Activated CD8-positive, alpha-beta memory T cell treated with anti-CD3 and anti-CD28 coated beads for 24 hours (primary cell): Measurements from ENCODE around the gene EGFLAM.
"Not testable (repeated sequence)": the region's sequence is repeated elsewhere in the genome, so short reads cannot be mapped to it uniquely, and the experiment has no call there.

Experiments used
- DNase-seq: peaks from one replicate; pipeline ENCODE4 v3.0.0-alpha.2; 2020

EGFLAM gene

GRCh38 chr5:38333181-38333580, 74.8 kb downstream of the EGFLAM start:
- not testable (repeated sequence) for DNase-seq

- DNase-seq: no peak
These were observed 80.1 kb downstream of the EGFLAM start for GRCh38 chr5:38338455-38338854.

DNA sequence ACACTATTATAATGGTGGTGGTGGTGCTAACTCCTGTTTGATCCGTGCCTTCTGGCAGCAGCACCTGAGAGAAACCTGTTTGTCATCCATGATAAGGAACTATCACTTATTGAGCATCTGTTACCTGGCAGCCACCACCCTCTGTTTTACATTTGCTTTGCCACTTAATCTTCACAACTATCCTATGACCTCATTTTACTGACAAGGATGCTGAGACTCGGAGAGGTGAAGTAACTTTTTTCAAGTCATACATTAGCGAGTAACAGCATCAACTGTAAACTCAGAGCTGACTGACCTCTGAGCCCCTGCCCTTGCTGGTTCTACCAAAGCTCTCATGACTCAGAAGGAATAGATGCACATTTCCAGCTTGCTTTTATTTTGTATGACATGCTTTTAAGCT, 81.1 kb downstream of the EGFLAM start:
- no peak for DNase-seq

DNA sequence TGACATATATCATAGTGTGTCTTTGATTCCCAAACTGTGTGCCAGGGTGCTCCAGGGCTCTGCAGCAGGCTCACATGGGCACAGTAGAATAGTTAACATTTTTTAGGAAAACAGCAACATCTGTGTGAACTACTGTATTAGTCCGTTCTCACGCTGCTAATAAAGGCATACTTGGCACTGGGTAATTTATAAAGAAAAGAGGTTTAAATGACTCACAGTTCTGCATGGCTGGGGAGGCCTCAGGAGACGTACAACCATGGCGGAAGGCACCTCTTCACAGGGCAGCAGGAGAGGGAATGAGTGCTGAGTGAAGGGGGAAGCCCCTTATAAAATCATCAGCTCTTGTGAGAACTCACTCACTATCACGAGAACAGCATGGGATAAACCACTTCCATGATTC, 82.7 kb downstream of the EGFLAM start:
- DNase-seq: no peak

- DNase-seq: no peak
These were observed 83.3 kb downstream of the EGFLAM start for GRCh38 chr5:38341641-38342040.

DNA sequence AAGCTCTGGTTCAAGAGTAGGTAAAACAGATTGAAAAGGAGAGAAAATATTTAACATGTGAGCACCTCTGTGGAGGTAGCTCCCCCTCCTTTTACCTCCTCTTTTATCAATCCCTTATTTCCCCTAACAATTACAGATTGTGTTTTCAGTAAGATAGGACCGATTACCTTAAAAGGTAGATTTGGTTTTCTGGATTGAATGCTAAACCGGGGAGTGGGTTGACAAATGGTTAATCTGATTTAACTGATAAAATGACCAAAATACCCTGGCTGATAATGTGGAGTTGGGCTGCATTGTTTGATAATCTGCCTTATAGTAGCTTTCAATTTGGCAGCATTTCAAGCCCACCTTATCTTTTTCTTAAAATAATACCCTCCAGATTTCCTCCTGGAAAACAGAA, 83.9 kb downstream of the EGFLAM start:
- no peak for DNase-seq

- DNase-seq: no peak
These were observed 86.5 kb downstream of the EGFLAM start for GRCh38 chr5:38344891-38345290.

DNA sequence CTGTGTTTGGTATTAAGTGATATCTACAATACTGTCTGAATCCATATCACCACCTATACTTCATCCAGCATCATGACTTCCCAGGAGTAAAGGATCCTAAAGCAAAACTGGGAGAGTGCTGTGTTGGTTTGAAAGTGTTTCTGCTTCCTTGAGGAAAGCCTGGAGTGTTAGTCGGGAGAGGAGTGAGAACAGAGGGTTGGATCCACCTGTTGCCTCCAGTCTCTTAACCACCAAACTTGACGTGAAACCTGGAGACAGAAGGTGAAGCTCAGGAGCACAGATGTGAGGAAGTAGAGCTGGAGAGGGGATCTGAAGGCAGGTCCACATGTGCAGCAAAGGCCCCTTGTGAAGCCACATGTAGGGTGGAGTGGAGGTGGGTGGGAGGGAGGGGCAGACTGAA, 88.2 kb downstream of the EGFLAM start:
- DNase-seq: no peak

- no peak for DNase-seq
These were observed 88.8 kb downstream of the EGFLAM start for GRCh38 chr5:38347040-38347763.

GRCh38 chr5:38347896-38348295, 89.5 kb downstream of the EGFLAM start:
- DNase-seq: no peak

DNA sequence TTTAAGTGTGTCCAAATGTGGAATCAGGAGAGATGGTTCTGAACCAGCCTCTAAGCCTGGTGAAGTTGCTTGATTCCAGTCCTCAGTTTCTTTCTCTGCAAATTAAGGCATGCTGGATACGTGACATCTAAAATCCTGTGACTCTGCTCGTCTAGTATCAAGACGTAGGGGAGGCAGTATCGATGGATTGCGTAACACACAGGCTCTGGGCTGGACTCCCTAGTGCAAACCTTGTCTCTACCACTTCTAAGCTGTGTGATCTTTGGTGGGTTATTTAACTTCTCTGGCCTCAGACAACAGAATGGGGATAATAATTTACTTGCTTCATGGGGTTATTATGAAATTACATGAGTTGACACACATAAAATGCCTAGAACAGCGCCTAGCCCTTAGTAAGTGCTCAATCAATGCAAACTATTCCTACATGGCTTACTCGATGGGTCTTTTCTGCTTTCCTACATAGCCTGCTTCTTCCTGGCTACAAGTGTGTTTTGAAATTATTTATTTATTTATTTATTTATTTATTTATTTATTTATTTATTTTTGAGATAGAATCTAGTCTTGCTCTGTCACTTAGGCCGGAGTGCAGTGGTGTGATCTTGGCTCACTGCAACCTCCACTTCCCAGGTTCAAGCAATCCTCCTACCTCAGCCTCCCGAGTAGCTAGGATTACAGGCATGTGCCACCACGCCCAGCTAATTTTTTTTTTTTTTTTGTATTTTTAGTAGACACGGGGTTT, 102.1 kb downstream of the EGFLAM start:
- no peak for DNase-seq

GRCh38 chr5:38362713-38363112, 104.4 kb downstream of the EGFLAM start:
- no peak for DNase-seq

- DNase-seq: no peak
These were observed 106.5 kb downstream of the EGFLAM start for GRCh38 chr5:38364825-38365224.

GRCh38 chr5:38367410-38367809, 109.1 kb downstream of the EGFLAM start:
- no peak for DNase-seq

DNA sequence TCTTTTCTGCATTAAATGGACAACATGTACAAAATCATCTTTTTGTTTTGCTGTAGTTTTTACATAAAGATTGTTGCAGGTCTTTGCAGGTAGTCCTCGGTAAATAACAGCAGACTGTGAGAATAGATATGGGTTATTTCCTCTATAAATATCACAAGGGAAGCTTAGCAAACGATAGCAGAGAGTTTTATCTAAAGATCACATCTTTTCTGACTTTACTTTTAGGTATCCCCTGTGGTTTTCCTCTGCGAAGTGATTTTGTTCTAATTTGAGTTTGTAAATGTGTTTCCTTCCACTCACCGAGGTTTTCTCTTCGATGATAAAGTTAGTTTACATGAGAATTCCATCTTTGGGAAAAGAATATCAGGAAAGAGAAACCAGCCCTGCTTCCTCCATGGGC, 109.6 kb downstream of the EGFLAM start:
- DNase-seq: no peak

GRCh38 chr5:38369692-38370091, 111.3 kb downstream of the EGFLAM start:
- DNase-seq: no peak

DNA sequence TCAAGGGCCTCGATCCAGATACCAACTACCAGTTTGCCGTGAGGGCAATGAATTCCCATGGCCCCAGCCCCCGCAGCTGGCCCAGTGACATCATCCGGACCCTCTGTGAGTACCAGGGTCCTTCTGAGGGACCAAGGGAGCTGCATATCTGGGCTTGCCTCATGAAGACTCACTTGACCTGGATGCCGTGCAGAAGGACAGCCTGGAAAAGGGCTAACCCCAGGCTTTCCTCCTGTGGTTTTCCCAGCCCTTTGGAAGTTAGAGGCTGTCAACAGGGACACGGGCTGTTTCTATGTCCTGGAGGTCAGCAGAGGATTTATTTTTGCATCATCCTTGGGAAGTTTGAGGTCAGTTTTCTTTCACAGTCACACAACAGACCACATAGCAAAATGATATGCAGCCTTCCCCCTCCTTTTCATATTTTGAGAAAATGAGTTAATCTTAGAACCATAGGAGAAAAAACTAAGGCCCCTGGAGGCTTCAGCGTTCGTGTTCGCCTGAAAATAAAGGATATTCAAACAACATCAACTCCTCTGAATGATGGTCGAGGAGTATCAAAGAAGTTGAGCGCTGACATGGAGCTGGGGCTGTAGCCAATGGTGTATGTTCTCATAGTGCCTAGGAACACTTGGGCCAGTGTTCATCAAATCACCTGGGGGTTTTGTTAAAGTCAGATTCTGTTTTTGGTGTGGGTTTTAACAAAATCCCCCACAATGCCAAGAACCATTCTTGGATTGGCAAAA, 112.2 kb downstream of the EGFLAM start:
- no peak for DNase-seq

DNA sequence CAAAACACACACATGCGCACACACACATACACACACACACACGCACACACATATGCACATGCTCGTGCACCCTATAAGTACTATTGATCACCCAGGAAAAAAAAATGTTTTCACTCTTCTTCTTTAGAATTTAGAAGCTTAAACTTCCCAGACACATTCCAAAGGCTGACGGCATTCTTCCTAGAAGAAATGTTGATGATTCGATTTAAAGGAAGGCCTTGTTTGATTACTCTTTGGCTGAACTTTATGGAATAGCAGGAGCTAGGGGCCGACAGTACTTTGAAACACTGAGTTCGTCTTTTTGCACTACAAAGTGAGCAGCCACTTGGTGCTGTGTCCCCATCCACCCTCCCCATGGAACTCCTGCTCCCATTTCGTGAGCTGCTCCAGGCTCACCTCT, 113.2 kb downstream of the EGFLAM start:
- DNase-seq: no peak

GRCh38 chr5:38373743-38374142, 115.4 kb downstream of the EGFLAM start:
- no peak for DNase-seq

DNA sequence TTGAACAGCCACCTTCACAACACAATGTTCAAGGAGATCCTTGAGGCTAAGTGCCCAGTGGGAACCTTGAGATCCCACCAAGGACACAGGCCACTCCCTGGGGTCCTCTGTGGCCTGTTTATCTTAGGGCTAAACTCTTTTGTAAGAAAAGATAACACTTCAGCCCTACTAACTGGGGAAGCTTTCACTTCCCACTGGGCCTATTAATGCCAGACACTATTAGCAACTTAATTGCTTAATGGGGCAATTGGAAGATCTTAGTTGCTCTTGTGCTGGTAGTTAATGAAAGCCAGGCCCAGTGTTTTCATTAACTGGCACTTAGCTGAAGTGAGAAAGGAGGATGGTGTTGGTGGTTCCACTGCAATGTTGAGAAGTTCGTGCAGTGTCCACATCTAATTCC, 117.1 kb downstream of the EGFLAM start:
- no peak for DNase-seq

DNA sequence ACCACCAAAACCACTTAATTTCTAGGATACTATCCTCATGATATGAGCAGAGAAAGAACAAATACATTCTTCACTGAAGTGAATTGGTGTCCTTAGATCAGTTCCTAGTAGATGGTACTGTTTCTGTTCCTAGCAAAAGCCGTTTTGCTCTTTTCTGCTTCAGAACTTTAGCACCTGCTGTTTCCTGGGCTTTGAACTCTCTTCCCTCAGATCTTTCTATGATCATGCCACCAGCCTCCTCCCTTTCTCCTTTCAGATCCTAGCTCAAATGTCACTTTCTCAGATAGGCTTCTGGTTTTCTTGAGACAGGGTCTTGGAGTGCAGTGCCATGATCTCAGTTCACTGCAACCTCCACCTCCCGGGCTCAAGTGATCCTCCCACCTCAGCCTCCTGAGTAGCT, 118.0 kb downstream of the EGFLAM start:
- no peak for DNase-seq

GRCh38 chr5:38378579-38378978, 120.2 kb downstream of the EGFLAM start:
- no peak for DNase-seq

- no peak for DNase-seq
These were observed 121.1 kb downstream of the EGFLAM start for GRCh38 chr5:38379350-38379937.

GRCh38 chr5:38380537-38380936, 122.2 kb downstream of the EGFLAM start:
- DNase-seq: no peak
